ENCODE results near the gene SPTBN5. TPM values are rescaled to one million over a fixed set of nuclear protein-coding genes. Genes with fewer than 3 reads are reported as not detected.

The SPTBN5 gene
- total RNA-seq: 1 to 10 TPM; 1.3 to 3.3 (median 2.0) TPM

DNA sequence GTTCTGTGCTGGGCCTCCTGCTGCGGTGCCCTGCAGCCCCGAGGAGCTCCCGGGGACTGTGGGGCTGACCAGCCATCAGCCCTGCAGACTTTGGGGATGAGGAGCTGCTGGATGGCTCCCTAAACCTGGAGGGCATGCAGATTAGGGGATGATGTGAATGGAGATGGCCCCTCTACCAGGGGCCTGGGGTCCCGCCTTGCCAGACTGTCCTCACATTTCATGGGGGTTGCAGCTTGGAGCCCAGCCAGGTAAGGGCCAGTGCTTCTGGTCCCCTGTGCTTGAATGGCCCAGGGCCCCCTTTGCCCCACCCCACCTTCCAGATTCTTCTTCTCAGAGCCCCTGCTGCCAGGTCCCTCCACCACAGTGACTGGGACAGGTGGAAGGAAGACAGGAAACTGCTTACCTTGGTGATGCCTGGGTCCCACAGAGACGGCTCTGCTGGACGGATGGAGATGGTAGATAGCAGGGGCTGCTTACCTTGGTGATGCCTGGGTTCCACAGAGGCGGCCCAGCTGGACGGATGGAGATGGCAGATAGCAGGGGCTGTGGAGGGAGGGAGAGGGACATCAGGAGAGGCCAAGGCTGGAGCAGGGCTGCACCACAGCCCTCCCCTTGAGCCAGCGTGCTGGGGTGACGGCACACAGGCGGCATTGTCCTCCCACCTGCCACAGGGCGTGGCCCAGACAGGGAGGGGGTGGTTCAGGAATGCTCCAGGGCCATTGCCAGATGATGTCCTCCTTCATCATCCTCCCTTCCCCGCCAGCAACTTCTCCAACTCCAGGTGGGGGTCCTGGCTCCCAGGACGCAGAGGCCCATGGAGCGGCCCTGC lies at the start of gene SPTBN5:
Gene SPTBN5 (minus strand): TSS at position 632 of the 829 bp plus-strand sequence. CDS start 556 bp downstream, at position 76.
- no peak for DNase-seq (ENCODE audit: low spot score in 2 of 2)
- no peak for TF ChIP-seq POLR2A (IDR thresholded peaks at IDR 0.05)
- TF ChIP-seq, protein P1, sequence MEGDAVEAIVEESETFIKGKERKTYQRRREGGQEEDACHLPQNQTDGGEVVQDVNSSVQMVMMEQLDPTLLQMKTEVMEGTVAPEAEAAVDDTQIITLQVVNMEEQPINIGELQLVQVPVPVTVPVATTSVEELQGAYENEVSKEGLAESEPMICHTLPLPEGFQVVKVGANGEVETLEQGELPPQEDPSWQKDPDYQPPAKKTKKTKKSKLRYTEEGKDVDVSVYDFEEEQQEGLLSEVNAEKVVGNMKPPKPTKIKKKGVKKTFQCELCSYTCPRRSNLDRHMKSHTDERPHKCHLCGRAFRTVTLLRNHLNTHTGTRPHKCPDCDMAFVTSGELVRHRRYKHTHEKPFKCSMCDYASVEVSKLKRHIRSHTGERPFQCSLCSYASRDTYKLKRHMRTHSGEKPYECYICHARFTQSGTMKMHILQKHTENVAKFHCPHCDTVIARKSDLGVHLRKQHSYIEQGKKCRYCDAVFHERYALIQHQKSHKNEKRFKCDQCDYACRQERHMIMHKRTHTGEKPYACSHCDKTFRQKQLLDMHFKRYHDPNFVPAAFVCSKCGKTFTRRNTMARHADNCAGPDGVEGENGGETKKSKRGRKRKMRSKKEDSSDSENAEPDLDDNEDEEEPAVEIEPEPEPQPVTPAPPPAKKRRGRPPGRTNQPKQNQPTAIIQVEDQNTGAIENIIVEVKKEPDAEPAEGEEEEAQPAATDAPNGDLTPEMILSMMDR (IDR thresholded peaks at IDR 0.05): no peak
- intact Hi-C loops (cut with DNase I; ENCODE audit: low total_unique reads): no loop called here
- 73 to 80% methylated on average over 11 to 15 of the region's 15 CpGs for WGBS, 2 donors
- no peak within 1 kb of the TSS for H3K4me3 ChIP-seq (ENCODE audit: low read depth, poor library complexity, severe bottlenecking)

DNA sequence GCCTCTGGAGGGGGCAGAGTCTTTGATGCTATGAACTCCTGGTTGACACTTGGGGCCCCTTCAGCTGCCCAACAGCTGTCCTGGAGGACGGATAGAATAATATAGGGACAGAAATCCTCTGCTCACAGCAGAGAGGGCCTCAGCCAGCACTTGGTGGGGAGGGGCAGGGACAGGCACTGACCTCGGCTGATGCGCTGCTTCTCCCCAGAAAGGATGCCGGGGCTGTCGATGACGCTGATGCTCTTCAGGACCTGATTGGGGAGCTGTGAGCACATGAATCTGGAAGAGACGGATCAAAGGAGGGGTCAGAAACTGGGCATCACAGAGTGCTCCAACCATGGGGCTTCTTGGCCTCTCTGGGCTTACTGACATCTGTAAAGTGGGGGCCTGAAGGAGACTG lies 49.0 kb upstream of the SPTBN5 start:
- H3K4me3 ChIP-seq (ENCODE audit: low read depth, poor library complexity, severe bottlenecking): no peak overlapping the region
- TF ChIP-seq, protein P1 (IDR thresholded peaks at IDR 0.05): no peak
- no peak for TF ChIP-seq POLR2A (IDR thresholded peaks at IDR 0.05)
- DNase-seq (ENCODE audit: low spot score in 2 of 2): peak in 1 of 2 donors; percentile 46
- 80 to 88% methylated on average over 7 of the region's 7 CpGs for WGBS, 2 donors
- intact Hi-C loops (cut with DNase I; ENCODE audit: low total_unique reads): no loop called here

DNA sequence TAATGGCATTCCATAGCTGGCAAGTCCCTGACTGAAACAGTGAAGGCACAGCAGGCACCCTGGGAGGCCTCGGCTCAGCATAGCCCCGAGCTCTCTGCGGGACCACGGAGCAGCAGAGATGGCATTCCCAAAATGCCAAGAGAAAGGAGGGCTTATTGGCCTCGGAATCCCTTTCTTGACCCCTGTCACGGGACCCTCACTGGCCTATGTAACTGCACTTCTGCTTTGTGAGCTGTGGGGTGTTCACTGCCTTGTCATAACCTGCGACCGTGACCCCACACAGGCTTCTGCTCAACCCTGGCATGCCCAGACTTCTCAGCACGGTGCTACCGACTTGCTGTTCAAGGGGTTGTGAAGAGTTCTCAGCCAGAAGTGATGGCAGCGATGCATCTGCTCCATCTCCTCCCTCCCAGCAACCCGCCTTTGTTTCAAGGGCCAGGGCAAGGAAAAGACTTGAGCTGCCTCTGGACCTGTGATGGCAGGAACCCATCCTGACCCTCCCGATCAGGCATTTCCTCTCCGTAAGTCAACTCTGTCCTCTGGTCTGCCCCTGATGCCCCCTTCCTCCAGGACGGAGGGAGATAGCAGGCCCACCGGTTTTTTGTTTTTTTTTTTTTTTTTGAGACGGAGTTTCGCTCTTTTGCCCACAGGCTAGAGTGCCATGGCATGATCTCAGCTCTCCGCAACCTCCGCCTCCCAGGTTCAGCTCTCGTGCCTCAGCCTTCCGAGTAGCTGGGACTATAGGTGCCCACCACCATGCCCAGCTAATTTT lies 48.0 kb upstream of the SPTBN5 start:
- no peak for TF ChIP-seq POLR2A (IDR thresholded peaks at IDR 0.05)
- TF ChIP-seq, protein P1 (IDR thresholded peaks at IDR 0.05): no peak
- peak in 1 of 2 donors; percentile 80 for DNase-seq (ENCODE audit: low spot score in 2 of 2)
- 90 to 91% methylated on average over 22 of the region's 22 CpGs for WGBS, 2 donors
- H3K4me3 ChIP-seq (ENCODE audit: low read depth, poor library complexity, severe bottlenecking): no peak overlapping the region
- intact Hi-C loops (cut with DNase I; ENCODE audit: low total_unique reads): no loop called here

DNA sequence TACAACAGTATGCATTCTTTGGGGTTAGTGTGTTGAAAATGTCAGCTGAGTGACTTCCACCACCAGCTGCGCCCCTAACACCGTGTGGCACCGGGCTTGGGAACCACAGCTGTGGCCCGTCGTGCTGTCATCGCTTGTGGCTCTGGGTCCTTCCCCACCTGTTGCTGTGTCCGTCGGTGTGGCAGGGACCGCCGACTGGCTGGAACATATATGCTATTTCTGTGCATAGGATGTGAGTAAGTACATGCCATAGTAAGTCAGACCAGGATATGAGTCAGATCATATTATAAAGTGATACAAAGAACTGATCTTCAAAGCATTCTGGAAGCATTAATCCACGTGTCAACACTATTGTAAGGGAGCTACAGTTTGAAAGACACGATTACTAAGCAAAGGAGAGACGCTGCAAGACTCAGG lies 46.6 kb upstream of the SPTBN5 start:
- no peak for TF ChIP-seq POLR2A (IDR thresholded peaks at IDR 0.05)
- TF ChIP-seq, protein P1 (IDR thresholded peaks at IDR 0.05): no peak
- H3K4me3 ChIP-seq (ENCODE audit: low read depth, poor library complexity, severe bottlenecking): no peak overlapping the region
- peak in 1 of 2 donors; percentile 82 for DNase-seq (ENCODE audit: low spot score in 2 of 2)
- 65 to 76% methylated on average over 13 of the region's 13 CpGs for WGBS, 2 donors
- intact Hi-C loops (cut with DNase I; ENCODE audit: low total_unique reads): no loop called here

DNA sequence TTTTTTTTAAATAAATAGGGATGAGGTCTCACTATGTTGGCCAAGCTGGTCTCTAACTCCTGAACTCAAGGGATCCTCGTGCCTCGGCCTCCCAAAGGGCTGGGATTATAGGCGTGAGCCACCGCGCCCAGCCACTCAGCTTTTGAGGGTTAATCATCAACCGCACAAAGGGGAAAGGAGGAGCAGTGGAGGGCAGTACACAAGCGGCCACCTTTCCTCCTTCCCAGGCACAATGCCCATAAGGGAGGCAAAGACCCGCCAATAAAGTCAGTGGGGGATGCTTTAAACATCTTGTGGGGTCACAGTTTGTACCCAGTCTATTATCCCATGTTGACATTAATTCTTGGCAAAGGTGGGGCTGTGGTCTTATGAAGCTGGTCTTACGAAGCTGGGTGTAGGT lies 46.1 kb upstream of the SPTBN5 start:
- 88 to 89% methylated on average over 9 of the region's 9 CpGs for WGBS, 2 donors
- no peak overlapping the region for H3K4me3 ChIP-seq (ENCODE audit: low read depth, poor library complexity, severe bottlenecking)
- DNase-seq (ENCODE audit: low spot score in 2 of 2): peak in 1 of 2 donors; percentile 81
- TF ChIP-seq POLR2A (IDR thresholded peaks at IDR 0.05): no peak
- TF ChIP-seq, protein P1 (IDR thresholded peaks at IDR 0.05): no peak
- intact Hi-C loops (cut with DNase I; ENCODE audit: low total_unique reads): no loop called here
